Stomach (tissue), 9 donors: Measurements from ENCODE around the gene GPRIN1. TPM values are rescaled to one million over a fixed set of nuclear protein-coding genes. Genes with fewer than 3 reads are reported as not detected.

Experiments used
- DNase-seq, 2 donors: peaks; one replicate each; pipeline versions ENCODE4 v3.0.0 to v3.0.0-alpha.2; 2013 to 2019
- H3K27ac ChIP-seq, 5 donors: fragments of 200-600 bp in 4 of 5; sonication (generic) in 4 of 5; one replicate each; pipeline ENCODE4 v1.5.1; 2013 to 2019; ENCODE audit warnings: mild to moderate bottlenecking in 1 of 5, moderate library complexity in 1 of 5
- H3K27me3 ChIP-seq, 3 donors: fragments of 200-600 bp; sonication (generic); one replicate each; pipeline ENCODE4 v1.5.1; 2017 to 2019; ENCODE audit warnings: mixed run types in 1 of 3
- H3K36me3 ChIP-seq, 4 donors: fragments of 200-600 bp; sonication (generic); 1 replicate in 3 of 4; 2 replicates in 1 of 4; pipeline ENCODE4 v1.5.1; 2016 to 2019
- H3K4me1 ChIP-seq, 4 donors: fragments of 200-600 bp; sonication (generic); one replicate each; pipeline ENCODE4 v1.5.1; 2016 to 2019
- H3K4me3 ChIP-seq, 4 donors: fragments of 200-600 bp; sonication (generic) in 3 of 4; one replicate each; pipeline ENCODE4 v1.5.1; 2016 to 2019; ENCODE audit warnings: mild to moderate bottlenecking in 1 of 4
- H3K9me3 ChIP-seq, 4 donors: fragments of 200-600 bp; sonication (generic); one replicate each; pipeline ENCODE4 v1.5.1; 2016 to 2019
- CTCF ChIP-seq, 7 experiments: fragments of 450-650 bp in 4 of 7; fragments of 200-600 bp in 3 of 7; sonication (generic) in 3 of 7; IDR thresholded peaks; one replicate each; pipeline ENCODE4 v1.5.1; 2016 to 2019; ENCODE audit warnings: antibody characterized with exemption in 7 of 7, control low read depth in 2 of 7, mild to moderate bottlenecking in 1 of 7
- EP300 ChIP-seq: sonication (generic); formaldehyde crosslinking; IDR thresholded peaks from one replicate; pipeline ENCODE4 v1.6.1; 2017; ENCODE audit warnings: antibody characterized with exemption
- POLR2A ChIP-seq, 4 donors: fragments of 450-650 bp; IDR thresholded peaks; one replicate each; pipeline ENCODE4 v1.6.1; 2016; ENCODE audit warnings: antibody characterized with exemption in 4 of 4, control low read depth in 2 of 4, mild to moderate bottlenecking in 1 of 4, moderate library complexity in 1 of 4
- POLR2AphosphoS5 ChIP-seq, 3 donors: sonication (generic); formaldehyde crosslinking; IDR thresholded peaks; one replicate each; pipeline ENCODE4 v1.6.1; 2016; ENCODE audit warnings: antibody characterized with exemption in 3 of 3
- WGBS, 5 donors: extraction: QIAGEN DNeasy Blood & Tissue Kit in 3 of 5; methylation state at CpG; one replicate each; pipeline versions ENCODE4 v1.1.5 to v1.1.7; 2013 to 2018; 5-methylcytosine and 5-hydroxymethylcytosine counted together
- intact Hi-C: fragments of 100-400 bp; cut with DNase I; formaldehyde crosslinking; loops from one replicate; pipeline ENCODE4 v1.15.1; 2023; ENCODE audit warnings: low total_unique reads
- polyA plus RNA-seq, 3 donors: library from polyadenylated mRNA; stranded (reverse); fragments of 200-250 nt; gene quantifications; one replicate each; pipeline ENCODE4 v1.2.3, GENCODE V29; 2013
- total RNA-seq, 5 donors: library from RNA; depleted of rRNA; stranded (reverse); fragments of >200 nt; gene quantifications; one replicate each; pipeline versions ENCODE4 v1.1.0 to v1.2.3, GENCODE V29; 2014 to 2016
- donor health status: healthy with polysubstance abuse.
- donor health status: Bipolar disorder and iron deficiency.
- donor health status: healthy.

The GPRIN1 gene
- total and polyA plus RNA-seq, 8 donors: 0.30 to 1.4 (median 0.59) TPM; not detected in 2

- intact Hi-C loops: no loop called here
- 87 to 97% (median 93%) methylated on average over 3 of the region's 3 CpGs for WGBS, 5 donors
- Histone ChIP-seq H3K36me3 (no peaks in the 10 kb centered on the region), H3K4me1 (no peaks in the 10 kb centered on the region), H3K27me3 (peaks cover 0 to 35% (median 10%) of the 10 kb centered on the region in 3 donors), H3K27ac (no peak overlapping the region), H3K4me3 (no peak overlapping the region), H3K9me3 (no peaks in the 10 kb centered on the region)
- TF ChIP-seq EP300: no peak
- no peak for TF ChIP-seq POLR2A (IDR thresholded peaks at IDR 0.05)
- no peak for TF ChIP-seq CTCF (IDR thresholded peaks at IDR 0.05)
- TF ChIP-seq POLR2AphosphoS5 (IDR thresholded peaks at IDR 0.05): no peak
- DNase-seq: no peak
Measured at GRCh38 chr5:176638437-176638836, 28.5 kb upstream of the GPRIN1 start.

- 51 to 66% (median 56%) methylated on average over 4 of the region's 4 CpGs for WGBS, 5 donors
- no peak overlapping the region for H3K27ac ChIP-seq
- intact Hi-C loops: no loop called here
- DNase-seq: no peak
- no peaks in the 10 kb centered on the region for H3K9me3 ChIP-seq
- no peak for TF ChIP-seq POLR2A (IDR thresholded peaks at IDR 0.05)
- no peak for TF ChIP-seq POLR2AphosphoS5 (IDR thresholded peaks at IDR 0.05)
- no peak for TF ChIP-seq EP300
- no peak for TF ChIP-seq CTCF (IDR thresholded peaks at IDR 0.05)
- H3K4me3 ChIP-seq: no peak overlapping the region
- no peaks in the 10 kb centered on the region for H3K4me1 ChIP-seq
- no peaks in the 10 kb centered on the region for H3K36me3 ChIP-seq
- H3K27me3 ChIP-seq: peaks cover 0 to 43% (median 17%) of the 10 kb centered on the region in 3 donors
Measured at GRCh38 chr5:176637556-176637955, 27.6 kb upstream of the GPRIN1 start.

- WGBS, 5 donors: 31 to 41% (median 35%) methylated on average over 9 of the region's 9 CpGs
- H3K27ac ChIP-seq: no peak overlapping the region
- H3K27me3 ChIP-seq: peaks cover 0 to 55% (median 24%) of the 10 kb centered on the region in 3 donors
- DNase-seq: no peak
- H3K4me1 ChIP-seq: no peaks in the 10 kb centered on the region
- H3K4me3 ChIP-seq: no peak overlapping the region
- no peaks in the 10 kb centered on the region for H3K9me3 ChIP-seq
- no peaks in the 10 kb centered on the region for H3K36me3 ChIP-seq
- intact Hi-C loops: no loop called here
- TF ChIP-seq EP300 (no peak), POLR2A (IDR thresholded peaks at IDR 0.05) (no peak), POLR2AphosphoS5 (IDR thresholded peaks at IDR 0.05) (no peak), CTCF (IDR thresholded peaks at IDR 0.05) (no peak)
Measured at GRCh38 chr5:176636426-176636825, 26.5 kb upstream of the GPRIN1 start.

GRCh38 chr5:176633598-176633997 is 23.6 kb upstream of the GPRIN1 start:
- Histone ChIP-seq H3K9me3 (no peaks in the 10 kb centered on the region), H3K36me3 (no peaks in the 10 kb centered on the region), H3K27me3 (peaks cover 11 to 83% (median 53%) of the 10 kb centered on the region in 3 donors), H3K4me3 (no peak overlapping the region), H3K27ac (no peak overlapping the region), H3K4me1 (peaks cover 13 to 22% (median 19%) of the 10 kb centered on the region in 4 donors)
- WGBS, 5 donors: 16 to 34% (median 29%) methylated on average over 6 of the region's 6 CpGs
- TF ChIP-seq CTCF (IDR thresholded peaks at IDR 0.05) (no peak), POLR2A (IDR thresholded peaks at IDR 0.05) (no peak), EP300 (no peak), POLR2AphosphoS5 (IDR thresholded peaks at IDR 0.05) (no peak)
- intact Hi-C loops: no loop called here
- DNase-seq: no peak
